ENCODE measurements around the gene EPS15.

Gene EPS15

GRCh38 chr1:51373898-51374297 is 145.2 kb downstream of the EPS15 start:
- H3K27ac Mint-ChIP-seq, result no peak overlapping the region
- H3K27me3 Mint-ChIP-seq, result no peaks in the 10 kb centered on the region
- no peak overlapping the region for H3K4me3 Mint-ChIP-seq
- H3K4me1 Mint-ChIP-seq, result no peaks in the 10 kb centered on the region
- H3K9me3 Mint-ChIP-seq, result no peaks in the 10 kb centered on the region
- peaks cover 17% of the 10 kb centered on the region for H3K36me3 Mint-ChIP-seq

DNA sequence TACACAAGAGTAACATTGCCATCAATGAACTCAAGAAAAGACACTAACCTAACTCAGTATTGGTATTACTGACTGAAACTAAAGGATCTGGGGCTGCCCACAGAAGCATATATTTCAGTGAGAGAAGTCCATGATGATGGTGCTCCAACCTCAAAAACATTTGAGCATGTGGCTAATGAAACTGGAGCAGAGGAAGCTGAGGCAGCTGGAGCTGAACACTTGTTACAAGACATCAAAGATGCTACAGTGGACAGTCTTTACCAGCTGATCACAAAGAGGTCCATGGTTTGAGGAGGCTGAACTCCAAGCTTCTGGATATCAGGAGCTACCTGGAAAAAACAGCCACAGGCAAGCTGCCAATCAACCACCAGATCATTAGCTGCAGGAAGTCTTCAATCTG is 146.5 kb downstream of the EPS15 start:
- H3K36me3 Mint-ChIP-seq, result peaks cover 13% of the 10 kb centered on the region
- H3K4me3 Mint-ChIP-seq, result no peak overlapping the region
- H3K27me3 Mint-ChIP-seq, result no peaks in the 10 kb centered on the region
- no peak overlapping the region for H3K27ac Mint-ChIP-seq
- no peaks in the 10 kb centered on the region for H3K4me1 Mint-ChIP-seq
- no peaks in the 10 kb centered on the region for H3K9me3 Mint-ChIP-seq

GRCh38 chr1:51369171-51369570 is 149.9 kb downstream of the EPS15 start:
- H3K27me3 Mint-ChIP-seq, result no peaks in the 10 kb centered on the region
- H3K4me3 Mint-ChIP-seq, result no peak overlapping the region
- H3K4me1 Mint-ChIP-seq, result no peaks in the 10 kb centered on the region
- peaks cover 6% of the 10 kb centered on the region for H3K36me3 Mint-ChIP-seq
- H3K9me3 Mint-ChIP-seq, result no peaks in the 10 kb centered on the region
- H3K27ac Mint-ChIP-seq, result no peak overlapping the region

DNA sequence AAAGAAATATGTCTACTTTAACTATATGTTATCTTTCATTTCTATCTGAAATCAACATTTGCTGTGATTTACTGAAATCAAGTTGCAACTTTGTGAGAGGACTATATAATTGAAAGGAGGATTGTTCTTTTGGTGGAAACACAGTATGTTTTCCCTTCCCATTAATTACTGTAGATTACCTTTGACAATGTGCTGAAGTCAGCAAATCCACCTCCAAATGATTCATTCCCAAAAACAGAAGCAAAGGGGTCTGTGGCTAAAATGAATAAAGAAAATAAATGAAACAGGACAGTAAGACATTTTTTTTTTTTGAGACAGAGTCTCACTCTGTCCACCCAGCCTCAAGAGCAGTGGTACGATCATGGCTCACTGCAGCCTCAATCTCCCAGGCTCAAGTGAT is 153.3 kb downstream of the EPS15 start:
- H3K4me3 Mint-ChIP-seq, result no peak overlapping the region
- no peaks in the 10 kb centered on the region for H3K9me3 Mint-ChIP-seq
- no peak overlapping the region for H3K27ac Mint-ChIP-seq
- H3K4me1 Mint-ChIP-seq, result no peaks in the 10 kb centered on the region
- H3K36me3 Mint-ChIP-seq, result peaks cover 8% of the 10 kb centered on the region
- no peaks in the 10 kb centered on the region for H3K27me3 Mint-ChIP-seq

GRCh38 chr1:51359879-51360278 is 159.2 kb downstream of the EPS15 start:
- Mint-ChIP-seq H3K4me1 (no peaks in the 10 kb centered on the region), H3K27me3 (no peaks in the 10 kb centered on the region), H3K4me3 (no peak overlapping the region), H3K36me3 (peaks cover 9% of the 10 kb centered on the region), H3K9me3 (no peaks in the 10 kb centered on the region), H3K27ac (no peak overlapping the region)

DNA sequence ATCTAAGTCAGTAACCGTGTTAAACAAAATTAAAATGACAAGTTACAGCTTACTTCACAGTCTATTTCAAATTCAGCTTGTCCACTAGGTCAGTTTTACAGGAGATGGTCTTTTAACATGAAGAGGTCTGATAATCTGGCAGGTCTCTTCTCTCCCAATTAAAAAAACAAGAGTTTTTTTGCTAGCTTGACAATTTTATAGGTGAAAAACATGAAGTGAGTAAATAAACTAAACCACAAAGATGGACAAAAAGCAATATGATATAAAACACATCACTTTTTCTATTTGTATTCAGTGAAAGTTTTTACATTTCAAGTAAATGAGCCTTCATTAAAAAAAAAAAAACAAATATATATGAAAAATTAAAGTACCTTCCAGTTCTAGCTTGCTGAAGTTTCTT is 163.7 kb downstream of the EPS15 start:
- Mint-ChIP-seq H3K27me3 (no peaks in the 10 kb centered on the region), H3K4me1 (no peaks in the 10 kb centered on the region), H3K36me3 (peaks cover 5% of the 10 kb centered on the region), H3K27ac (no peak overlapping the region), H3K4me3 (no peak overlapping the region), H3K9me3 (no peaks in the 10 kb centered on the region)

DNA sequence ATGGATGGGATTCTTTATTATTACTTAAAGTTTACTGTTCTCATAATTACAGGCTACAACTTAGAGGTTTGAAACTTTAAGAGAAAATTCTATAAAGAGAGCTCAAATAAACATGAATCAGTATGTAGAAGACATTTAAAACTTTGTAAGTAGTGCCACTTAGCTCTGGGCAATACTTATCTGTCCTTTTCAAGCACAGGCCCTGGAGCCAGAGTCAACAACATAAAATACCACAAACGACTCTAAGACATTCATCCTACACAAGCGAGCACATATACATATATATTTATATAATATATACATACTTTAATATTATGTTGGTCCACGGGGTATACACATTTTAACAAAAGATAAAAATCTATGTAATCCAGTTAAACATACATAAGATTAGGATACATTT is 164.7 kb downstream of the EPS15 start:
- no peak overlapping the region for H3K27ac Mint-ChIP-seq
- peaks cover 5% of the 10 kb centered on the region for H3K36me3 Mint-ChIP-seq
- no peaks in the 10 kb centered on the region for H3K4me1 Mint-ChIP-seq
- no peaks in the 10 kb centered on the region for H3K9me3 Mint-ChIP-seq
- H3K4me3 Mint-ChIP-seq, result no peak overlapping the region
- H3K27me3 Mint-ChIP-seq, result no peaks in the 10 kb centered on the region

- no peak overlapping the region for H3K4me3 Mint-ChIP-seq
- H3K4me1 Mint-ChIP-seq, result no peaks in the 10 kb centered on the region
- no peak overlapping the region for H3K27ac Mint-ChIP-seq
- H3K9me3 Mint-ChIP-seq, result no peaks in the 10 kb centered on the region
- peaks cover 1% of the 10 kb centered on the region for H3K27me3 Mint-ChIP-seq
- H3K36me3 Mint-ChIP-seq, result peaks cover 5% of the 10 kb centered on the region
These were observed 167.2 kb downstream of the EPS15 start for GRCh38 chr1:51351907-51352306.

DNA sequence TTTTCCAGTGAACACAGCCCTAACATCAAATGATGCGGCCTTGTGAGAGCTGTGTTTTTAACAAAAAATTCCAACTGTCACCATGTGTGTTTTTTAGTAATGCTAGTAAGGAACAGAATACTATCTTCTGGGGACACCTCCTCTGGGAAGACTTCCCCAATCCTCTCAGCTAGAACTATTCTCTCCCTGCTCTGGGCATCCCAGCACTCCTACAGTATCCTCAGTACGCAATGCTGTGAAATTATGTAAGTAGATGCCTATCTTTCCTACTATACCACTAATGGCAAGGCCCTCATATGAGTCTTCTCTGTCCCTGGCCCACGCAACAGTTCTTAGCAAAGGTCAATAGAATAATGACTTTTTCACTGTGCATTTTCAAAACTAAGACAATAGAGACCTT is 169.2 kb downstream of the EPS15 start:
- Mint-ChIP-seq H3K4me3 (no peak overlapping the region), H3K9me3 (no peaks in the 10 kb centered on the region), H3K4me1 (no peaks in the 10 kb centered on the region), H3K36me3 (no peaks in the 10 kb centered on the region), H3K27me3 (peaks cover 8% of the 10 kb centered on the region), H3K27ac (no peak overlapping the region)

GRCh38 chr1:51348147-51348527 is 170.9 kb downstream of the EPS15 start:
- Mint-ChIP-seq H3K27ac (no peak overlapping the region), H3K9me3 (no peaks in the 10 kb centered on the region), H3K36me3 (no peaks in the 10 kb centered on the region)

DNA sequence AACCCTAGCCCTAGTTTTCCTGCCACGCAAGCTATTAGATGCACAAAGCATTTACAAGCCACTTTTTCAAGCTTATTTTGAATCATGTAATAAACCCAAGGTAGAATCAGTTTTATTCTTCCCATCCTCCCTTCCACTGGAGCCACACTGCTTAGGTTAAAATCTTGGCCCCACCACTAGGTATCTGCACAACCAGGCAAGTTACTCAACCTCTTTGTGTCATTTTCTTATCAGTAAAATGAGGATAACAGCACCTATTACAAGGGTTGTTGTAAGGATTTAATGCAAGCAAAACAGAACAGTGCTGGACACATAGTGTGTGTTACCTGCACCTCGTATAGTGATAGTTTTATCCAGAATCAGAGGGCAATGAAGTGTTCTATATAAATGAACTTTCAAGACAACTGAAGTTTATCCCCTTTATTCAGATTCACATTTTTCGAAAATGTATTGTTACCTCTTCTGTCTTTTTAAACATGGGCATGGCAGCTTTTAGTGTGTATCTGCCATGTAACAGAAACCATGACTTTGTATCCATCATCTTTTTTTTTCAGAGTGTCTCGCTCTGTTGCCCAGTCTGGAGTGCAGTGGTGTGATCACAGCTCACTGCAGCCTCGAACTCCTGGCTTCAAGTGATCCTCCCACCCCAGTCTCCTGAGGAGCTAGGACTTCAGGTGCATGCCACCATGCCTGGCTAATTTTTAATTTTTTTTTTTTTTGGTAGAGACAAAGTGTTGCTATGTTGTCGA is 171.5 kb downstream of the EPS15 start:
- Mint-ChIP-seq H3K4me1 (peaks cover 8% of the 10 kb centered on the region), H3K9me3 (no peaks in the 10 kb centered on the region), H3K36me3 (no peaks in the 10 kb centered on the region), H3K27me3 (peaks cover 24% of the 10 kb centered on the region), H3K27ac (no peak overlapping the region), H3K4me3 (no peak overlapping the region)

More at GRCh38 chr1:51348147-51348527, 170.9 kb downstream of the EPS15 start:
- Mint-ChIP-seq H3K27me3 (peaks cover 19% of the 10 kb centered on the region), H3K4me3 (no peak overlapping the region), H3K4me1 (peaks cover 8% of the 10 kb centered on the region)

- Mint-ChIP-seq H3K27ac (no peak overlapping the region), H3K4me3 (no peak overlapping the region), H3K27me3 (peaks cover 29% of the 10 kb centered on the region), H3K4me1 (peaks cover 8% of the 10 kb centered on the region), H3K36me3 (no peaks in the 10 kb centered on the region), H3K9me3 (no peaks in the 10 kb centered on the region)
These were observed 172.8 kb downstream of the EPS15 start for GRCh38 chr1:51346086-51346942.

DNA sequence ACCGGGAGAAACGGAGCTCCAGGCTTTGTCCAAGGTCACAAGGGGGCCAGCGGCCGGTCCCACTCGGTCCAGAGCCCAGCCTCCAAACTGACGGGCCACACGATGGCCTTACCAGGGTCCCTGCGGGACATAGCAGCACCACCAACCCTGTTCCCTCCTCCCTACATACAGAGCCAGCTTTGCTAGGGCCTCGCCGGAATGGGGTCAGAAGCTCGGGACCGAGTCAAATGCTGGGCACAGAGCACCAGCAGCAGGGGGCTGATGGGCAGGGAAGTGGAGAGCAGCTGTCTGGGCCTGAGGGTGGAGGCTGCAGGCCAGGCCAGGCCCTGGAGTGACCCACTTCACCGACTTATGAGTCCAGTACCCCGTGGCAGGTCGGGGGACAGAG is 173.8 kb downstream of the EPS15 start:
- peaks cover 30% of the 10 kb centered on the region for H3K27me3 Mint-ChIP-seq
- H3K4me1 Mint-ChIP-seq, result peaks cover 8% of the 10 kb centered on the region
- H3K36me3 Mint-ChIP-seq, result no peaks in the 10 kb centered on the region
- no peaks in the 10 kb centered on the region for H3K9me3 Mint-ChIP-seq
- no peak overlapping the region for H3K4me3 Mint-ChIP-seq
- no peak overlapping the region for H3K27ac Mint-ChIP-seq

DNA sequence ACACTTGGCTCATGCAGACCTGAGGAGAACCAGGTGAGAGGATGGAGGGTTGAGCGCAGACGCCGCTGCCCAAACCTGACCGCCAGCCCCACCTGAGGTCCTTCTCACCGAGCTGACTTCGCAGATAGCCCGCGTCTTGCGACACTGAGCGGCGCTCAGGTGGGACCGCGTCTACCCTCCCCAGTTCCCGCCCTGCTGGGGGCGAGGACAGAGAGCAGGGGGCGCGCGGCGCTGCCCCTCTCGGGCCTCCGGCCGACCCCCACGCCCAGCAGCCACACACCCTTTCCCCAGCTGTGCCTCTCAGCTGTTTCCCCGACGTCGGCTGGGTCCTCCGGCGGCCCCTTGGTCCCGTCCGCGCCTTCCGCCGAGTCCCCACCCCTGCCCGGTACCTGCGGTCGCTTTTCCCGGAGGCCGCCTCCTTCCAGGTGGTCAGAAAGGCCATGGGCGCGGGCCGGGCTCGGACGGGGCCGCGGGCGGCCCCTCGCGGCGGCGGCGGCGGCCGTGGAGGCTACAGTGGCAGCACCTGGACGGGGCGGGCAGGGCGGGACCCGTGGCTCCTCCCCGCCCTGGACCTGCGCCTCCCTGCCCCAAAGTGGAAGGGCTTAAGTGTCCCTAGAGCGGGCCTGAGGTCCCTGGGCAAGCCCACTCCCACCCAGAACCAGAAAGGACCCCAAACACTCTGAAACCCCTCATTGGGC is 174.3 kb downstream of the EPS15 start:
- Mint-ChIP-seq H3K27ac (no peak overlapping the region), H3K36me3 (no peaks in the 10 kb centered on the region), H3K4me3 (no peak overlapping the region), H3K9me3 (no peaks in the 10 kb centered on the region), H3K4me1 (peaks cover 8% of the 10 kb centered on the region), H3K27me3 (peaks cover 30% of the 10 kb centered on the region)

DNA sequence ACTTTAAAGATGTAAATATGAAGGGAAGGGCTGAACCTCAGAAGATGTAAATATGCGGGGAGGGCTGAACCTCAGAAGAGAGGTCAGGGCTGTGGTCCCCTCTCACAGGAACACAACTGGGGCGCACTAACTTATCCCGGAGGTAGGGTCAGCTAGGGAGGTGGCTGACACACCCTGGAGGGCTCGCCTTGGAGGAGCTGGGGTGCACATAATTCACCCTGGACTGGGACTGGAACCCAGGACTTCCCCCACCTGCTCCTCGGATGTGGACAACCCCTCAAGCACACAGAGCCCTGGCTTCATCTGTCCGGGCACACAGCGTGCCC is 174.8 kb downstream of the EPS15 start:
- Mint-ChIP-seq H3K4me3 (no peak overlapping the region), H3K27ac (no peak overlapping the region), H3K27me3 (peaks cover 31% of the 10 kb centered on the region), H3K9me3 (no peaks in the 10 kb centered on the region), H3K36me3 (no peaks in the 10 kb centered on the region), H3K4me1 (peaks cover 8% of the 10 kb centered on the region)

- Mint-ChIP-seq H3K9me3 (no peaks in the 10 kb centered on the region), H3K36me3 (no peaks in the 10 kb centered on the region), H3K4me1 (peaks cover 8% of the 10 kb centered on the region), H3K27me3 (peaks cover 35% of the 10 kb centered on the region), H3K27ac (no peak overlapping the region), H3K4me3 (no peak overlapping the region)
These were observed 175.4 kb downstream of the EPS15 start for GRCh38 chr1:51343624-51344023.

Measured in activated naive CD4-positive, alpha-beta T cell treated with anti-CD3 and anti-CD28 coated beads, Interleukin-2, amount 50 U/mL, for 24 hours (primary cell).